Right ventricle myocardium inferior (tissue), 1 donor: ENCODE data around the gene BACE1-AS. TPM values are rescaled to one million over a fixed set of nuclear protein-coding genes. Genes with fewer than 3 reads are reported as not detected.
A peak's percentile ranks its signal among the peaks of the same experiment; 100 is the strongest.

Source experiments
- ATAC-seq: fragments of 200-7000 bp; cut with Tn5 transposase; one replicate; pipeline ENCODE4 v1.9.1; 2020; ENCODE audit warnings: mild to moderate bottlenecking, moderate library complexity
- DNase-seq: peaks from one replicate; pipeline ENCODE4 v3.0.0; 2021; ENCODE audit errors: missing footprints
- intact Hi-C: fragments of 100-400 bp; cut with DNase I; formaldehyde crosslinking; loops from one replicate; pipeline ENCODE4 v1.11.0; 2022
- total RNA-seq: library from RNA; stranded (reverse); fragmentation: NEBNext Ultra II Directional; extraction: Animal tissue kit (Norgen Biotek cat#: 25700); gene quantifications from one replicate; pipeline ENCODE4 v1.2.1, GENCODE V29; 2021
- donor health status: DM: no; HTN: yes; CAD: no; lungs with severe emphysema.

The BACE1-AS gene
- total RNA-seq, 1 donor from 2014 or later, result 7.7 TPM

GRCh38 chr11:117286588-117286987 is 4.6 kb upstream of the BACE1-AS start:
- intact Hi-C loops, result no loop called here
- ATAC-seq, result no peak
- no peak for DNase-seq

- no peak for ATAC-seq
- no peak for DNase-seq
Measured at GRCh38 chr11:117287668-117288067, 3.5 kb upstream of the BACE1-AS start.

DNA sequence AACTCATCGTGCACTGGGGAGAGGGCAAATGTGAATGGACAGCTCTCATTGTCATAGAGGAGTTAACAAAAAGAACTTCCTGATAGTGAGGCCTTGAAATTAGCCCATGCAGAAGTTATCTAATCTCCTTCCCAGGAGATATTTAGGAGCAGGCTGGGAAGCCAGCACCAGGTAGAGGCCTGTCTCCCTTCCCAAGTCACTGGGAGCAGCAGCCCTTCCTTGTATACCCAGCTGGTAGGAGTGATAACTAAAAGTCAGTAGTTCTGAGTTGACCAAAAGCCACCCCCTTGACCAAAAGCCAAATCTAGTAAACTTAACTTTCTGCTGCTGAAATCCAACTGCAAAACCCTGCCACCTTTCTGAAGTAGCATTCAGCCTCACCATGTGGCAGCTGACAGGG is 1.4 kb upstream of the BACE1-AS start:
- no peak for DNase-seq

More at GRCh38 chr11:117287668-117288067, 3.5 kb upstream of the BACE1-AS start:
- intact Hi-C loops, result no loop called here

GRCh38 chr11:117292616-117293015 is 1.5 kb downstream of the BACE1-AS start:
- DNase-seq (no peak), ATAC-seq (no peak)
- intact Hi-C loops, result no loop called here

More for the DNA sequence above, 1.4 kb upstream of the BACE1-AS start:
- no peak for ATAC-seq
- intact Hi-C loops, result no loop called here

GRCh38 chr11:117295438-117296137 is 4.4 kb downstream of the BACE1-AS start:
- DNase-seq (no peak), ATAC-seq (no peak)
- intact Hi-C loops, result no loop called here

- no peak for ATAC-seq
- intact Hi-C loops, result no loop called here
Measured at GRCh38 chr11:117296881-117297280, 5.7 kb downstream of the BACE1-AS start.

GRCh38 chr11:117298195-117298594 is 7.0 kb downstream of the BACE1-AS start:
- intact Hi-C loops, result no loop called here
- ATAC-seq (no peak), DNase-seq (no peak)

More at GRCh38 chr11:117296881-117297280, 5.7 kb downstream of the BACE1-AS start:
- DNase-seq, result no peak

DNA sequence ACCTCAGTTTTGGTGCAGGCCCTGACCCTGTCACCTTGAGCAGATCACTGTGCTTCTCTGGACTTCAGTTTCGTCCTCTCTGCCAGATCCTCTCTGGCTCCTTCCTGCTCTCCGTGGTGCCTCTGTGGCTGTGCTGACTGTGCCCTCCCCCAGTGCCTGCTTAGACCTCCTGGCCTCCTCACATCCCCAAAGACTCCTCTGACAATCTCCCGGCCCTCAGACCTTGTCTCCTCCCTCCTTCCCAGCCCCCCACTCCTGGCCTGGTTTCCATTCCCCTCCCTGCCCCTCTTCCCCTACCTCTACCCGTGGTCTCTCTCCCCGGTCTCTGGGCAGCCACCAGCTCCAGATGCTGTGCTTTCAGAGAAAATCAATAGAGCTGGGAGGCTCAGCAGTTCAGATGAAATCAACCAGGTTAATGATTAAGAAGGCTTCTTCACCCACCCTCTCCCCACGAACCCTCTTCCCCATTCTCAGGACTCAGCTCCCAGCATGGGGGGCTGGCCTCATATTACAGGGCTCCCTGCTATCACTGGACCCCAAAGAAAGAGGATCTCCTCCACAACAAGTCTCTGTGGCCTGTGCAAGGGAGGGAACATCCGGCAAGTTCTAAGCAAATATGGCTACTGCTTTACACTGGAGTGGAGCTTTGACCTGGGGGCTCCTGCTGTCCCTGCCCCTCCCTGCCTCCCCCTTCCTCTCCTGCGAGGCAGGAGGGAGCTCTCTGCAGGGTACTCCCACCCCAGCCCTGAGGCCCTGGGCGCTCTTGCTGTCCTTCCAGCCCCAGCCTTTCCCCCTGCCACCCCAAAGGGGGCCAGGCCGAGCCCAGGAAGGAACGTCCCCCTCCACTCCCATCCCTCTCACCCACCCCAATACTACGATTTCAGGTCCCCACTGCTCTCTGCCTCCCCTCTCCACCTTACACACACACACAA is 8.5 kb downstream of the BACE1-AS start:
- ATAC-seq (peak; percentile 21), DNase-seq (no peak)

DNA sequence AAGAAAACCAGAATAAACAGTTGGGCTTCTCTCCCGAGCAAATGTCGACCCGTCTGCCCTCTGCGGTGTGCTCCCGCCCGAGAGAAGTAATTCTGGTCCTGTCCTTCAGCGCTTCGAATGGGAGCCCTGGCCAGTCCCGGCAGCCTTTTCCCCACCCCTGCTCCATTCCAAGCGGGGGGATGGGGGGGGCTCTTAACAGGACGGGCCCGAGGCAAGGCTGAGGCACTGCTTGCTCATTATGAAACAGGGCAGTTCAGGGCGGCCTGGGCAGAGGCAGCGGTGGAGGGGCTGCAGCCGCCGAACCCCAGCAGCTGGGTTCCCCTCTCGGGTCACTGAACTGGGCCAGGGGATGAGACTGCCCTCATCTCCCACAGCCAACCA is 9.1 kb downstream of the BACE1-AS start:
- DNase-seq (no peak), ATAC-seq (peak; percentile 64)
- intact Hi-C loops, result no loop called here

More for the DNA sequence above, 8.5 kb downstream of the BACE1-AS start:
- intact Hi-C loops, result no loop called here

DNA sequence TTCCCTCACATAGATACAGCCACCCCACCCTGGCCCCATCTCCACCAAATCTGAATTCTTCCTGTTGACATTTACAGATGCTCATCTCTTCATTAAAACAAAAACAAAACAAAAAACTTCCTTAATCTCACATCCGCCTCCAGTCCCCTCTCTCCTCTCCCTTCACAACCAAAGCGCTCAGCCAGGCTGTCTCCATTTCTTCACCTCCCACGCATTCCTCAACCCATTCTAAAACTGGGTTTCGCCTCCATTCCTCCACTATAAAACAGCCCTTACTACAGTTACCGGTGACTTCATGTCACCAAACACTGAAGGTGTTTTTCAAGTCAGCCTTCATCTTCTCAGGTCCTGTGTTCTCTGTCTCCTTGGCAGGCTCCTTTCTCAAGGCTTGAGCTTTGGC is 9.6 kb downstream of the BACE1-AS start:
- intact Hi-C loops, result no loop called here
- DNase-seq, result no peak
- no peak for ATAC-seq

DNA sequence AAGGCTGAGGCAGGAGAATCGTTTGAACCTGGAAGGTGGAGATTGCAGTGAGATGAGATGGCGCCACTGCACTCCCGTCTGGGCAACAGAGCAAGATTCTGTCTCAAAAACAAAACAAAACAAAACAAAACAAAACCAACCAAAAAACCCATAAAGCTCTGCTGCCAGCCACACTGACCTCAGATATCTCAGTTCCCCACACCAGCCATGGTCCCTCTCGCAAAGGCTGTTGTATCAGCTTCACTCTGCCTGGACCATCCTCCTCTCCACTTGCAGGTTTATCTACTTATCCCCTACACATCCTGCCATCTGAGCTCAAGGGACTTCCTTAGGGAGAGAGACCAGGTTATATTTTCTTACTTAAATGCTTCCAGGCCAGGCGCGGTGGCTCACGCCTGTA is 11.1 kb downstream of the BACE1-AS start:
- DNase-seq, result no peak
- intact Hi-C loops, result no loop called here
- no peak for ATAC-seq

DNA sequence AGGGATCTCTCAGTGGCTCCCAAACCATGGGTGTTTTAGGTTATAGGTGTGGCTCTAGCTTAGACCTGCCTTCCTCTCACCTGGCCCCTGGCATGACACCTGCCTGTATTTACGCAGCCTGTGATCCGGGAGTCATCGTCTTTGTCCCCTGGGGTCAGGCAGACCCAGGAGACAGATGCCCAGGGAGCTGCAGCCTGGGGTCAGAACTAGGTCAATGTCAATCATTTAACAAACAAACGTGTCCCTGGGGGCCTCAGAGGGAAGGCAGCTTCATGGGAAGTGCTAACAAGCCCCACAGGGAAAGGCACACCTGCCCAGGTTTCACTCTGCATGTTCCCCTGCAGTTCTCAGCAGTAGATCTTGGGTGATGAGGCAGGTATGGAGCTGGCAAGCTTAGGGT is 12.0 kb downstream of the BACE1-AS start:
- no peak for ATAC-seq
- intact Hi-C loops, result no loop called here
- DNase-seq, result no peak

- no peak for DNase-seq
- intact Hi-C loops, result no loop called here
- ATAC-seq, result no peak
Measured at GRCh38 chr11:117303646-117304315, 12.6 kb downstream of the BACE1-AS start.

DNA sequence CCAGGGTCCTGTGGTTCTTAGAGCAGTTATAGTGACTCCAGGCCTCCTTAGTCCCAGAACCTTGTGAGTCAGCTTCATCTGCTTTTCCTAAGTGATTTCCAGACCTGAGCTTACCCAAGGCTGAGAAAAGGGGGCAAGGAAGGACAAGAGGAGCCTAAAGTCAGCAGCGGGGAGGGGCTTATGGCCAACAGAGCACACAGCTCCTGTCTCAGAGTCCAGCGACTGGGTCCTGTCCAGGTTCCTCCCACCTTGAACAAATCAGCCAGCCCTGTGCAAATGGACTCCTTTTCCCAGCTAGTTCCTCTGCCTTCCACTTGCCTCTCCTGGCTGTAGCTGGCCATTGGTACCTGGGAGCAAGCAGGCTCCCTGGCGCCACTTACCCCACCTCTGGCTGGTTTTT is 14.0 kb downstream of the BACE1-AS start:
- no peak for DNase-seq
- ATAC-seq, result no peak
- intact Hi-C loops, result no loop called here

DNA sequence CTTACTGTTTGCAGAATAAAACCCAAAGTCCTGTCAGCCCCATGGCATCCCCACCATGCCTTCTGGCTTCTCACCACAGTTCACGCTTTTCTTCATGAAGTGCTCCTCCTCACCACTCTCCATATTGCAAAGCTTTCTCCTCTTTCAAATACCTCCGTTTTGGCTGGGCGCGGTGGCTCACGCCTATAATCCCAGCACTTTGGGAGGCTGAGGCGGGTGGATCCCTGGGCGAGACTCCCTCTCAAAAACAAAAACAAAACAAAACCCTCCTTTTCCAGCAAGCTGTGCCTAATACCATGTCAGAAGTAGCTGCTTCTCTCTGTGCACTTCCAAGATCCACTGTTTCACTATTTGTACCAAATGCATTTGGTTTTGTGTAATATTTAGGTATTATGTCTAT is 18.2 kb downstream of the BACE1-AS start:
- no peak for ATAC-seq
- intact Hi-C loops, result no loop called here

GRCh38 chr11:117313091-117313490 is 21.9 kb downstream of the BACE1-AS start:
- ATAC-seq (no peak), DNase-seq (no peak)
- intact Hi-C loops, result no loop called here

More for the DNA sequence above, 18.2 kb downstream of the BACE1-AS start:
- no peak for DNase-seq

GRCh38 chr11:117313828-117314768 is 23.0 kb downstream of the BACE1-AS start:
- intact Hi-C loops, result no loop called here
- ATAC-seq (no peak), DNase-seq (no peak)

- DNase-seq, result no peak
- intact Hi-C loops, result loop anchor here (5.0 kb wide), 1 partner anchor 83 kb away; the partner anchor contains the start of genes PCSK7 and RNF214
- no peak for ATAC-seq
Measured at GRCh38 chr11:117314840-117315239, 23.7 kb downstream of the BACE1-AS start.
